ENCODE data around the gene PSMD2. TPM values are rescaled to one million over a fixed set of nuclear protein-coding genes. Genes with fewer than 3 reads are reported as not detected.

PSMD2 gene
- total RNA-seq, 1 donor from 2014 or later: 213 TPM

GRCh38 chr3:184349563-184350470, 50.8 kb downstream of the PSMD2 start:
- intact Hi-C loops (cut with micrococcal nuclease): no loop called here
- no peaks in the 10 kb centered on the region for H3K27me3 ChIP-seq (ENCODE audit: low read depth)
- DNase-seq: no peak
- peaks cover 13% of the 10 kb centered on the region for H3K36me3 ChIP-seq
- H3K27ac ChIP-seq (replicated peaks): no peak overlapping the region
- H3K4me3 ChIP-seq: no peak overlapping the region
- H3K9me3 ChIP-seq (replicated peaks): no peaks in the 10 kb centered on the region
- peaks cover 16% of the 10 kb centered on the region for H3K4me1 ChIP-seq
- TF ChIP-seq CTCF (IDR thresholded peaks at IDR 0.05; ENCODE audit: borderline replicate concordance): no peak

GRCh38 chr3:184350618-184351017, 51.6 kb downstream of the PSMD2 start:
- intact Hi-C loops (cut with micrococcal nuclease): no loop called here
- no peaks in the 10 kb centered on the region for H3K27me3 ChIP-seq (ENCODE audit: low read depth)
- no peak overlapping the region for H3K27ac ChIP-seq (replicated peaks)
- no peak for TF ChIP-seq CTCF (IDR thresholded peaks at IDR 0.05; ENCODE audit: borderline replicate concordance)
- no peak overlapping the region for H3K4me3 ChIP-seq
- DNase-seq: no peak
- H3K36me3 ChIP-seq: peaks cover 12% of the 10 kb centered on the region
- peaks cover 11% of the 10 kb centered on the region for H3K4me1 ChIP-seq
- no peaks in the 10 kb centered on the region for H3K9me3 ChIP-seq (replicated peaks)

GRCh38 chr3:184351511-184352148, 52.6 kb downstream of the PSMD2 start:
- Histone ChIP-seq H3K9me3 (replicated peaks) (no peaks in the 10 kb centered on the region), H3K27ac (replicated peaks) (no peak overlapping the region), H3K27me3 (ENCODE audit: low read depth) (no peaks in the 10 kb centered on the region), H3K4me1 (peaks cover 5% of the 10 kb centered on the region), H3K36me3 (peaks cover 14% of the 10 kb centered on the region), H3K4me3 (no peak overlapping the region)
- intact Hi-C loops (cut with micrococcal nuclease): no loop called here
- no peak for DNase-seq
- TF ChIP-seq CTCF (IDR thresholded peaks at IDR 0.05; ENCODE audit: borderline replicate concordance): no peak

- Histone ChIP-seq H3K27me3 (ENCODE audit: low read depth) (no peaks in the 10 kb centered on the region), H3K27ac (replicated peaks) (no peak overlapping the region), H3K4me1 (peaks cover 5% of the 10 kb centered on the region), H3K4me3 (no peak overlapping the region), H3K36me3 (peaks cover 14% of the 10 kb centered on the region), H3K9me3 (replicated peaks) (no peaks in the 10 kb centered on the region)
- DNase-seq: no peak
- TF ChIP-seq CTCF (IDR thresholded peaks at IDR 0.05; ENCODE audit: borderline replicate concordance): no peak
- intact Hi-C loops (cut with micrococcal nuclease): no loop called here
These were observed 53.2 kb downstream of the PSMD2 start for GRCh38 chr3:184352149-184352785.

GRCh38 chr3:184352897-184353545, 54.0 kb downstream of the PSMD2 start:
- no peak for DNase-seq
- intact Hi-C loops (cut with micrococcal nuclease): no loop called here

More at GRCh38 chr3:184352897-184353545, 54.0 kb downstream of the PSMD2 start:
- Histone ChIP-seq H3K9me3 (replicated peaks) (no peaks in the 10 kb centered on the region), H3K27me3 (ENCODE audit: low read depth) (no peaks in the 10 kb centered on the region), H3K4me3 (no peak overlapping the region), H3K27ac (replicated peaks) (no peak overlapping the region), H3K4me1 (no peaks in the 10 kb centered on the region), H3K36me3 (peaks cover 19% of the 10 kb centered on the region)
- TF ChIP-seq CTCF (IDR thresholded peaks at IDR 0.05; ENCODE audit: borderline replicate concordance): no peak

Data from left ventricle myocardium inferior (tissue), 1 donor.